CD4-positive, CD25-positive, alpha-beta regulatory T cell (primary cell): ENCODE data around the gene TP63. TPM values are rescaled to one million over a fixed set of nuclear protein-coding genes. Genes with fewer than 3 reads are reported as not detected.

Experiments
- ATAC-seq, 2 donors: fragments of 150-1000 bp; cut with Tn5 transposase; one replicate each; pipeline ENCODE4 v1.10.0; 2021; ENCODE audit warnings: low read depth in 2 of 2, moderate number of reproducible peaks in 2 of 2, moderate library complexity in 1 of 2
- DNase-seq, 3 donors: peaks; one replicate each; pipeline versions ENCODE4 v3.0.0 to v3.0.0-alpha.2; 2012 to 2022; ENCODE audit warnings: mixed read lengths in 1 of 3
- H3K27ac ChIP-seq: one replicate; pipeline ENCODE4 v1.7.0; 2013; ENCODE audit warnings: mild to moderate bottlenecking, low read length; ENCODE audit not compliant: insufficient read depth, poor library complexity, severe bottlenecking
- H3K27me3 ChIP-seq: one replicate; pipeline ENCODE4 v1.7.0; 2013; ENCODE audit warnings: low read length; ENCODE audit not compliant: control insufficient read depth, insufficient read depth
- H3K36me3 ChIP-seq: one replicate; pipeline ENCODE4 v1.7.0; 2013; ENCODE audit warnings: mild to moderate bottlenecking, low read length, moderate library complexity; ENCODE audit not compliant: control insufficient read depth, insufficient read depth
- H3K4me1 ChIP-seq: 2 replicates; pipeline ENCODE4 v1.7.0; 2013; ENCODE audit warnings: mild to moderate bottlenecking, low read length; ENCODE audit not compliant: insufficient read depth, control insufficient read depth, poor library complexity, severe bottlenecking
- H3K4me3 ChIP-seq: one replicate; pipeline ENCODE4 v1.7.0; 2013; ENCODE audit warnings: low read depth, mild to moderate bottlenecking, low read length, moderate library complexity
- H3K9me3 ChIP-seq, 2 experiments: 1 replicate in 1 of 2; 2 replicates in 1 of 2; pipeline ENCODE4 v1.7.0; 2013; ENCODE audit warnings: low read length in 2 of 2, mild to moderate bottlenecking in 1 of 2, moderate library complexity in 1 of 2; ENCODE audit not compliant: control insufficient read depth in 2 of 2
- H3K27ac Mint-ChIP-seq, 3 donors: one replicate each; pipeline ENCODE4 v1.8.0; 2020 to 2022; ENCODE audit warnings: mild to moderate bottlenecking in 3 of 3, mixed read lengths in 3 of 3, moderate library complexity in 2 of 3
- H3K27me3 Mint-ChIP-seq: one replicate; pipeline ENCODE4 v1.8.0; 2022; ENCODE audit warnings: mild to moderate bottlenecking, mixed read lengths
- H3K36me3 Mint-ChIP-seq: one replicate; pipeline ENCODE4 v1.8.0; 2020; ENCODE audit warnings: mixed read lengths
- H3K4me1 Mint-ChIP-seq, 4 donors: one replicate each; pipeline ENCODE4 v1.8.0; 2020 to 2022; ENCODE audit warnings: mixed read lengths in 4 of 4, mild to moderate bottlenecking in 1 of 4
- H3K4me3 Mint-ChIP-seq, 4 donors: one replicate each; pipeline ENCODE4 v1.8.0; 2020 to 2022; ENCODE audit warnings: mild to moderate bottlenecking in 4 of 4, mixed read lengths in 4 of 4, moderate library complexity in 3 of 4
- H3K9me3 Mint-ChIP-seq, 7 donors: one replicate each; pipeline ENCODE4 v1.8.0; 2020 to 2022; ENCODE audit warnings: mixed read lengths in 7 of 7, mild to moderate bottlenecking in 3 of 7, moderate library complexity in 2 of 7
- polyA plus RNA-seq, 4 donors: library from polyadenylated mRNA; unstranded; fragments of 300-500 nt; fragmentation: Illumina TruSeq; gene quantifications; one replicate each; pipeline ENCODE4 v1.2.3, GENCODE V29; 2021
- total RNA-seq: library from RNA; stranded (reverse); gene quantifications from one replicate; pipeline ENCODE4 v1.2.3, GENCODE V29; 2022

Gene TP63
- 0.89 TPM for total RNA-seq
- under 1 TPM in 3 of 4 donors, not detected in 1; 0.10 to 0.28 (median 0.13) TPM for polyA plus RNA-seq

- no peak within 1 kb of the TSS for H3K27ac ChIP-seq
- Mint-ChIP-seq H3K9me3 (peaks cover 0 to 1% (median 0%) of the 10 kb centered on the region in 7 donors), H3K4me3 (peak within 1 kb of the TSS in 2 of 4 donors; percentile 1 to 32), H3K4me1 (peaks cover 7 to 19% (median 13%) of the 10 kb centered on the region in 4 donors), H3K27ac (peak within 1 kb of the TSS in 1 of 3 donors; percentile 25), H3K27me3 (no peaks in the 10 kb centered on the region), H3K36me3 (no peaks in the 10 kb centered on the region)
- H3K9me3 ChIP-seq = no peaks in the 10 kb centered on the region
- H3K4me1 ChIP-seq = peaks cover 7% of the 10 kb centered on the region
- H3K4me3 ChIP-seq = peak within 1 kb of the TSS; percentile 14
- H3K27me3 ChIP-seq = no peaks in the 10 kb centered on the region
- DNase-seq = no peak
- H3K36me3 ChIP-seq = no peaks in the 10 kb centered on the region
- no peak for ATAC-seq
Observed at GRCh38 chr3:189631373-189631408, at the start of gene TP63. TSS of gene TP63 (plus strand) at chr3:189631389. CDS start at chr3:189631516, 127 bp downstream.

GRCh38 chr3:189582179-189582578, 49.0 kb upstream of the TP63 start:
- Histone ChIP-seq H3K9me3 (no peaks in the 10 kb centered on the region), H3K27ac (no peak overlapping the region), H3K36me3 (no peaks in the 10 kb centered on the region), H3K4me3 (no peak overlapping the region), H3K4me1 (no peaks in the 10 kb centered on the region), H3K27me3 (no peaks in the 10 kb centered on the region)
- no peak overlapping the region for H3K4me3 Mint-ChIP-seq
- H3K27ac Mint-ChIP-seq = no peak overlapping the region
- no peak for ATAC-seq
- no peaks in the 10 kb centered on the region for H3K4me1 Mint-ChIP-seq
- DNase-seq = no peak
- peaks cover 0 to 2% (median 0%) of the 10 kb centered on the region in 7 donors for H3K9me3 Mint-ChIP-seq
- no peaks in the 10 kb centered on the region for H3K36me3 Mint-ChIP-seq
- H3K27me3 Mint-ChIP-seq = peaks cover 6% of the 10 kb centered on the region

GRCh38 chr3:189584645-189585044, 46.5 kb upstream of the TP63 start:
- H3K36me3 Mint-ChIP-seq = no peaks in the 10 kb centered on the region
- H3K27ac Mint-ChIP-seq = no peak overlapping the region
- no peak for ATAC-seq

GRCh38 chr3:189586941-189587663, 44.1 kb upstream of the TP63 start:
- DNase-seq = no peak
- H3K4me1 Mint-ChIP-seq = no peaks in the 10 kb centered on the region
- no peaks in the 10 kb centered on the region for H3K36me3 Mint-ChIP-seq
- H3K4me3 ChIP-seq = no peak overlapping the region
- H3K27ac ChIP-seq = no peak overlapping the region
- H3K4me3 Mint-ChIP-seq = no peak overlapping the region
- H3K4me1 ChIP-seq = no peaks in the 10 kb centered on the region
- no peak for ATAC-seq
- H3K36me3 ChIP-seq = no peaks in the 10 kb centered on the region
- peaks cover 0 to 6% (median 1%) of the 10 kb centered on the region in 7 donors for H3K9me3 Mint-ChIP-seq
- H3K27me3 Mint-ChIP-seq = peaks cover 10% of the 10 kb centered on the region
- no peak overlapping the region for H3K27ac Mint-ChIP-seq
- H3K9me3 ChIP-seq = no peaks in the 10 kb centered on the region
- no peaks in the 10 kb centered on the region for H3K27me3 ChIP-seq

More at GRCh38 chr3:189584645-189585044, 46.5 kb upstream of the TP63 start:
- H3K4me1 ChIP-seq = no peaks in the 10 kb centered on the region
- no peak overlapping the region for H3K4me3 ChIP-seq
- Mint-ChIP-seq H3K27me3 (peaks cover 10% of the 10 kb centered on the region), H3K4me1 (no peaks in the 10 kb centered on the region), H3K9me3 (peaks cover 0 to 3% (median 0%) of the 10 kb centered on the region in 7 donors), H3K4me3 (no peak overlapping the region)
- H3K27me3 ChIP-seq = no peaks in the 10 kb centered on the region
- no peaks in the 10 kb centered on the region for H3K9me3 ChIP-seq
- no peaks in the 10 kb centered on the region for H3K36me3 ChIP-seq
- H3K27ac ChIP-seq = no peak overlapping the region
- no peak for DNase-seq

GRCh38 chr3:189587664-189588040, 43.5 kb upstream of the TP63 start:
- Mint-ChIP-seq H3K4me1 (no peaks in the 10 kb centered on the region), H3K9me3 (peaks cover 0 to 9% (median 4%) of the 10 kb centered on the region in 7 donors), H3K27ac (no peak overlapping the region), H3K36me3 (no peaks in the 10 kb centered on the region), H3K4me3 (no peak overlapping the region), H3K27me3 (peaks cover 10% of the 10 kb centered on the region)
- H3K4me3 ChIP-seq = no peak overlapping the region
- DNase-seq (no peak), ATAC-seq (no peak)
- H3K27ac ChIP-seq = no peak overlapping the region
- H3K36me3 ChIP-seq = no peaks in the 10 kb centered on the region
- H3K27me3 ChIP-seq = no peaks in the 10 kb centered on the region
- H3K9me3 ChIP-seq = no peaks in the 10 kb centered on the region
- H3K4me1 ChIP-seq = no peaks in the 10 kb centered on the region

- Histone ChIP-seq H3K4me3 (no peak overlapping the region), H3K27me3 (no peaks in the 10 kb centered on the region), H3K4me1 (no peaks in the 10 kb centered on the region), H3K9me3 (no peaks in the 10 kb centered on the region), H3K36me3 (no peaks in the 10 kb centered on the region), H3K27ac (no peak overlapping the region)
- ATAC-seq = no peak
- Mint-ChIP-seq H3K36me3 (no peaks in the 10 kb centered on the region), H3K27ac (no peak overlapping the region), H3K9me3 (peaks cover 0 to 10% (median 4%) of the 10 kb centered on the region in 7 donors), H3K4me3 (no peak overlapping the region), H3K27me3 (peaks cover 10% of the 10 kb centered on the region), H3K4me1 (no peaks in the 10 kb centered on the region)
- no peak for DNase-seq
Observed at GRCh38 chr3:189588070-189588469, 43.1 kb upstream of the TP63 start.

GRCh38 chr3:189588475-189589178, 42.6 kb upstream of the TP63 start:
- no peak overlapping the region for H3K27ac Mint-ChIP-seq
- no peaks in the 10 kb centered on the region for H3K4me1 Mint-ChIP-seq
- ATAC-seq = no peak
- no peak overlapping the region for H3K4me3 Mint-ChIP-seq
- peaks cover 0 to 10% (median 4%) of the 10 kb centered on the region in 7 donors for H3K9me3 Mint-ChIP-seq
- no peaks in the 10 kb centered on the region for H3K9me3 ChIP-seq
- no peaks in the 10 kb centered on the region for H3K36me3 Mint-ChIP-seq
- no peaks in the 10 kb centered on the region for H3K36me3 ChIP-seq
- no peak for DNase-seq
- no peak overlapping the region for H3K4me3 ChIP-seq
- no peak overlapping the region for H3K27ac ChIP-seq
- no peaks in the 10 kb centered on the region for H3K4me1 ChIP-seq
- H3K27me3 Mint-ChIP-seq = peaks cover 10% of the 10 kb centered on the region
- H3K27me3 ChIP-seq = no peaks in the 10 kb centered on the region

GRCh38 chr3:189589179-189589569, 42.0 kb upstream of the TP63 start:
- DNase-seq (no peak), ATAC-seq (no peak)
- no peak overlapping the region for H3K27ac ChIP-seq
- H3K4me1 ChIP-seq = no peaks in the 10 kb centered on the region
- H3K27me3 Mint-ChIP-seq = peaks cover 10% of the 10 kb centered on the region
- H3K4me3 Mint-ChIP-seq = no peak overlapping the region
- peaks cover 0 to 2% (median 0%) of the 10 kb centered on the region in 4 donors for H3K4me1 Mint-ChIP-seq
- H3K36me3 ChIP-seq = no peaks in the 10 kb centered on the region
- no peaks in the 10 kb centered on the region for H3K27me3 ChIP-seq
- no peaks in the 10 kb centered on the region for H3K9me3 ChIP-seq
- peaks cover 0 to 10% (median 4%) of the 10 kb centered on the region in 7 donors for H3K9me3 Mint-ChIP-seq
- no peak overlapping the region for H3K27ac Mint-ChIP-seq
- H3K4me3 ChIP-seq = no peak overlapping the region
- no peaks in the 10 kb centered on the region for H3K36me3 Mint-ChIP-seq
